Neutrophil (primary cell): Measurements from ENCODE around the gene ZNF467.

Experiments
- H3K27ac ChIP-seq: fragments of 200-600 bp; sonication (generic); 2 replicates; pipeline ENCODE4 v1.5.1; 2016; ENCODE audit warnings: mild to moderate bottlenecking, moderate library complexity
- H3K27me3 ChIP-seq: fragments of 200-600 bp; sonication (generic); 2 replicates; pipeline ENCODE4 v1.6.0; 2016; ENCODE audit warnings: mild to moderate bottlenecking
- H3K36me3 ChIP-seq: fragments of 200-600 bp; sonication (generic); 2 replicates; pipeline ENCODE4 v1.5.1; 2017
- H3K4me1 ChIP-seq, 2 experiments: fragments of 200-600 bp in 1 of 2; sonication (generic) in 1 of 2; 1 replicate in 1 of 2; 2 replicates in 1 of 2; pipeline versions ENCODE4 v1.5.1 to v1.6.1; 2013 to 2016; ENCODE audit warnings: low read depth in 1 of 2, low read length in 1 of 2, mild to moderate bottlenecking in 1 of 2, moderate library complexity in 1 of 2; ENCODE audit not compliant: control insufficient read depth in 1 of 2, insufficient read depth in 1 of 2
- H3K4me3 ChIP-seq, 2 experiments: fragments of 200-600 bp in 1 of 2; sonication (generic) in 1 of 2; 1 replicate in 1 of 2; 2 replicates in 1 of 2; pipeline ENCODE4 v1.5.1; 2013 to 2016; ENCODE audit warnings: low read depth in 1 of 2, low read length in 1 of 2, mild to moderate bottlenecking in 1 of 2, moderate library complexity in 1 of 2
- H3K9me3 ChIP-seq: fragments of 200-600 bp; sonication (generic); 2 replicates; pipeline ENCODE4 v1.5.1; 2016
- TF ChIP-seq, protein P1 (sequence below): fragments of 200-600 bp; sonication (generic); IDR thresholded peaks from 2 replicates; pipeline ENCODE4 v1.5.1; 2016; ENCODE audit warnings: antibody characterized with exemption

The ZNF467 gene

DNA sequence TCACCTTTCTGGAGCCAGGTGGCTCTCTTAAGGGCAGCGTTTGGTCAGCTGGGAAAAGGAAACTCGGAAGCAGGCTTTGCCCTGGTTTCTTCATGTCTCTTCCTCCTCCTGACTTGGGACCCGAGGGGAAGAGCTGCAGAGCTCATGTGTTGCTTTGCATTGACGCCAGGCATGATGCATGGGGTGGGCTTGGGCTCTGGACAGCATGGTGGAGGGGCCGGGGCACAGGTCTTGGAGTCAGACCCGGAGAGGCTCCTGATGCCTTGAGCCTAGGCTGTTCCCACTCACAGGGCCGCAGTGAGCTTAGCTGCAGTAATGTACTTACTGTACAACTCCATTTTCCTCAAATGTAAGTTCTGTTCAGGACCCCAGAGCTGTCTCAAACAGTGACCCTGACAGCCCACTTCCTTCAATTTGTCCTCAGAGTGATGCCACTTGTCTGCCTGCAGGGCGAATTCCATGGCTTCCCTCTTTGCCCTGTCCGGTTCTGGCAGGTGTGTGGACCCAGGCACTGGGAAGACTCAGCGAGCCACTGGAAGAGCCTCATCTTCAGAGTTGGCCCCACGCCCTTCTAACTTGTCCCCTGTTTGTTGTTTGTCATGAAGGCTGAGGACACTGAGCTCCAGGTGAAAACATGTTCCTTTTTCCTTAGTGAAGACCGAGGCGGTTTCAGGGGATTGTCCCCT is 50.2 kb downstream of the ZNF467 start:
- Histone ChIP-seq H3K27me3 (no peaks in the 10 kb centered on the region), H3K36me3 (no peaks in the 10 kb centered on the region), H3K27ac (no peak overlapping the region), H3K4me3 (no peak overlapping the region), H3K4me1 (peaks cover 0 to 3% of the 10 kb centered on the region in 2 experiments), H3K9me3 (no peaks in the 10 kb centered on the region)
- TF ChIP-seq, protein P1, sequence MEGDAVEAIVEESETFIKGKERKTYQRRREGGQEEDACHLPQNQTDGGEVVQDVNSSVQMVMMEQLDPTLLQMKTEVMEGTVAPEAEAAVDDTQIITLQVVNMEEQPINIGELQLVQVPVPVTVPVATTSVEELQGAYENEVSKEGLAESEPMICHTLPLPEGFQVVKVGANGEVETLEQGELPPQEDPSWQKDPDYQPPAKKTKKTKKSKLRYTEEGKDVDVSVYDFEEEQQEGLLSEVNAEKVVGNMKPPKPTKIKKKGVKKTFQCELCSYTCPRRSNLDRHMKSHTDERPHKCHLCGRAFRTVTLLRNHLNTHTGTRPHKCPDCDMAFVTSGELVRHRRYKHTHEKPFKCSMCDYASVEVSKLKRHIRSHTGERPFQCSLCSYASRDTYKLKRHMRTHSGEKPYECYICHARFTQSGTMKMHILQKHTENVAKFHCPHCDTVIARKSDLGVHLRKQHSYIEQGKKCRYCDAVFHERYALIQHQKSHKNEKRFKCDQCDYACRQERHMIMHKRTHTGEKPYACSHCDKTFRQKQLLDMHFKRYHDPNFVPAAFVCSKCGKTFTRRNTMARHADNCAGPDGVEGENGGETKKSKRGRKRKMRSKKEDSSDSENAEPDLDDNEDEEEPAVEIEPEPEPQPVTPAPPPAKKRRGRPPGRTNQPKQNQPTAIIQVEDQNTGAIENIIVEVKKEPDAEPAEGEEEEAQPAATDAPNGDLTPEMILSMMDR = no peak

DNA sequence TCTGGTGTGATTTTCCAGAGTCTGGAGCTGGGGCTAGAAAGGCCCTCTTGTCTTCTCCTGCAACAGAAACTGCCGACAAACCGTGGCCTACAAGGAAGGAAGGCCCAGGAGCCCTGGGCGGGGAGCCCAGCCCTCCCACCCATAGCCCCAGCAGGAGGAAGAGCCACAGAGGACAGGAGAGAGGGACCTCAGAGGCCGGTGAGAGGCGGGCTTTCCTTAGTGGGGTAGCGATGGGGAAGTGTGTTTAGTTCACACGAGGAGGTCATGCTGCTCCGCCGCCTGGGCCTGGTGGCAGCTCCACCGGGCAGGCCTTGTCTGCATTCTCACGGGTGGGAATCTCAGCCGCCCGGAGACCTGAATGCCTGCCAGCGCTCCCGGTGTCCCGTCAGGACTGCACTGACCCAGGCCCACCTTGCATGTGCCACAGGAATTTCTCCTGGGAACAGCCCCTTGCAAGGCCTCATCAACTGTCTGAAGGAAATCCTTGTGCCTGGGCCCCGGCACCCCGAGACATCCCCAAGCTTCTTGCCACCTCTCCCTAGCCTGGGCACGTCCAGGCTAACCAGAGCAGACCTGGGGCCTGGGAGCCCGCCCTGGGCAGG is 50.9 kb downstream of the ZNF467 start:
- Histone ChIP-seq H3K9me3 (no peaks in the 10 kb centered on the region), H3K27ac (no peak overlapping the region), H3K4me3 (no peak overlapping the region), H3K4me1 (peaks cover 0 to 3% of the 10 kb centered on the region in 2 experiments), H3K36me3 (no peaks in the 10 kb centered on the region), H3K27me3 (no peaks in the 10 kb centered on the region)
- TF ChIP-seq, protein P1 = no peak

DNA sequence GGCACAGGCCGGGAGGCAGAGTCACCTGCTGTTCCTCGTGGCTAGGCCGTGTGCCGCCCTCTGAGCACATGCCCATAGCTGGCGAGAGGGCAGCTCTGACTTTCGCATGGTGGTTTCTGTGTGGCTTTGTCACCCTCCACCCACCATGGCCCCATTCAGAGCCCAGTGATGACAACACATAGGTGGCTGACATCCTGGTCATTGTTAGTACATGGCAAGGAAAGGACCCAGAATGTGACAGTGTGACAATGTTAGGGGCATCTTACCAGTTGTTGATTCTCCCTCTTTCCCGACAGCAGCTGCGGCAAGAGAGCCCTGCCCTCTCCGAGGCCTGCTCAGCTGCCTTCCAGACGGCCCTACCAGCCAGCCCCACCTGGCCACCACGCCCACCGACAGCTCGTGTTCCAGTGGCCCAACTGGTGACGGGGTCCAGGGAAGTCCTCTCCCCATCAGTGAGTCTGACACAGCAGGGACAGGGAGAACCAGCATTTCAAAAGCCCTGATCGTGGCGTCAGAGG is 52.2 kb downstream of the ZNF467 start:
- Histone ChIP-seq H3K27ac (no peak overlapping the region), H3K4me1 (peaks cover 0 to 3% of the 10 kb centered on the region in 2 experiments), H3K4me3 (no peak overlapping the region), H3K27me3 (no peaks in the 10 kb centered on the region), H3K36me3 (no peaks in the 10 kb centered on the region), H3K9me3 (no peaks in the 10 kb centered on the region)
- TF ChIP-seq, protein P1 = no peak

DNA sequence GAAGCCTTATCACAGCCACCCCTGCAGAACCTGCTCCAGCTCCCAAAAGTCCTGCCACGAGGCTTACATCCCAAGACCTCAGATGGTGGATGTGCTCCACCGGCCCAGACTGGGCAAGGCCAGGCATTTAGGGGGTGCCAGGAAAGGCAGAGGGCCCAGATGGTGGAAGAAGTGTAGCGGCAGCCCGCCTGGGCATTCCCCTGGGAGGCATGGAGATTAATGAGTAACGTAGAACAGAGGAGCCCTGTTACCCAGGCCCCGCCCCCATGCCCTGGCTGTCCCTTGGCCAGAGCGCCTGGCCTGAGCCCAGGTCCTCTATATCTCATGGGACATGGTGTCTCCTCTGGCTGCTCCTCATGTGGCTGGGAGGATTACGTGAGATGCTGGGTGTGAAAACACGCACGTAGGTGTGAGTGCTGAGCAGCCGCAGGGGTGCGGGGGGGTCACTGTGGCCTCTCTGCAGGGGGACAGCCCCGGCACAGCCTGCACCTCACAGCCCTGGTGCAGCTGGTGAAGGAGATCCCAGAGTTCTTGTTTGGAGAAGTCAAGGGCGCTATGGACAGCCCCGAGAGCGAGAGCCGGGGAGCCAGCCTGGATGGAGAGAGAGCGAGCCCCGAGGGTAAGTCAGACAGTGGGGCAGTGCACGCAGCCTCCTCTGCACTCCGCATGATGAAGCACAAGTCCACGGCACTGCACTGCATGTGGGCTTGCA is 52.9 kb downstream of the ZNF467 start:
- H3K27ac ChIP-seq = no peak overlapping the region
- H3K27me3 ChIP-seq = no peaks in the 10 kb centered on the region
- TF ChIP-seq, protein P1 = no peak
- peaks cover under 1 to 3% of the 10 kb centered on the region in 2 experiments for H3K4me1 ChIP-seq
- H3K36me3 ChIP-seq = no peaks in the 10 kb centered on the region
- no peak overlapping the region for H3K4me3 ChIP-seq
- H3K9me3 ChIP-seq = no peaks in the 10 kb centered on the region

DNA sequence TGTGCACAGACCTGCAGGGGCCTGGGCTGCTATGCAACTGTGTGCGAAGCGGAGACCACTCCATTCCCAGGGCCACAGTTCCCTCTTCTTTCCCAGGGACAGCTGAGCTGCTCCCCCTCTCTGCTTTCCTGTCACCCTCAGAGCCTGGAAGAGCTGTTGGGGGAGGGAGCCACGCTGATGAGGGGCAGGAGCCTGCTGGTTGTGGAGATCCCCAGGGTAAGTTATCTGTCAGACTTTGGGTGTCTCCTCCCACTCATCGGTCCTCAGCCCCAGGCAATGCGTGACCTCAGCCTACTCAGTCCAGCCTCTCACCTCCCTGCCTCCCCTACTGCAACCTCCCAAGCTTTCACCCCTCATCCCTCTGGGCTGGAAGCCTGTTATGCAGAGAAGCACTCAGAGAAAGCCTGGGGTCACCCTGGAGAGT is 53.5 kb downstream of the ZNF467 start:
- Histone ChIP-seq H3K4me3 (no peak overlapping the region), H3K27me3 (no peaks in the 10 kb centered on the region), H3K9me3 (no peaks in the 10 kb centered on the region), H3K27ac (no peak overlapping the region), H3K4me1 (peaks cover 5% of the 10 kb centered on the region in 2 experiments), H3K36me3 (no peaks in the 10 kb centered on the region)
- TF ChIP-seq, protein P1 = no peak
